ENCODE data around the gene CXCL8. TPM values are rescaled to one million over a fixed set of nuclear protein-coding genes. Genes with fewer than 3 reads are reported as not detected.

CXCL8 gene
- total and polyA plus RNA-seq, 2 of the 8 experiments (the other 6 are each of a cell fraction or from before 2014, with no cell fraction given), result not detected

DNA sequence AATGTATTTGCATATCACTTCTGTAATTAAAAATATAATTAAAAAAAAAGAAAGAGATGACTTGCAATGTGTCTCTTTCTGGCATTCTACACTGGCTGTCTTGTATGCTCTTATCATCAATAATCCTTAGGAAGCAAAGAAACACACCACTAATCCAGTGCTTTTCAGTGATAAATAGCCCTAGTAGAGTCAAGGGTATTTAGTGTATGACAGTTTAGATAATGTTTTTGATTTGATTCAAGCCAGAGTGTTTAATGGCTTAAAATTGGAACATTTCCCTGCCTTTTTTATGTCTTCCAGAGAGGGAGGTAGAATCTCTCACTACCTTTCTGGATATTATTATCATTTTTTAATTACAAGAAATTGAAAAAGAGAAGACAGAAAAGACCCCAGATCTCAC, 48.6 kb upstream of the CXCL8 start:
- Histone ChIP-seq H3K4me2 (ENCODE audit: insufficient read depth in 1 of 2, low read depth in 2 of 2, low read length in 2 of 2) (no peak overlapping the region), H4K8ac (ENCODE audit: extremely low read depth, insufficient read depth, low read length) (no peak overlapping the region), H3K4ac (replicated peaks; ENCODE audit: insufficient read length, low read depth, low read length) (no peak overlapping the region), H3K4me1 (replicated peaks in 1 of 4; ENCODE audit: control insufficient read depth in 3 of 4, insufficient read depth in 4 of 4, low read length in 3 of 4) (no peaks in the 10 kb centered on the region), H2BK20ac (ENCODE audit: low read length) (no peak overlapping the region), H2BK120ac (replicated peaks; ENCODE audit: low read depth, low read length) (no peak overlapping the region), H2AFZ (ENCODE audit: low read length) (no peak overlapping the region), H3K14ac (ENCODE audit: insufficient read length) (no peak overlapping the region), H2BK15ac (ENCODE audit: low read length) (no peak overlapping the region), H3K56ac (replicated peaks; ENCODE audit: insufficient read length, low read depth, low read length) (no peak overlapping the region), H4K5ac (ENCODE audit: insufficient read length, low read depth, low read length) (no peak overlapping the region), H3K23me2 (ENCODE audit: low read depth, low read length) (no peaks in the 10 kb centered on the region; the same call in 1 of the 2 replicates), H3K36me3 (ENCODE audit: control insufficient read depth in 2 of 4, insufficient read depth in 4 of 4, low read length in 3 of 4) (no peaks in the 10 kb centered on the region), H3K27me3 (replicated peaks in 1 of 4; ENCODE audit: control insufficient read depth in 3 of 4, extremely low read depth in 1 of 4, insufficient read depth in 3 of 4, low read length in 3 of 4) (peaks cover 0 to 1% (median 0%) of the 10 kb centered on the region in 4 experiments; a peak in 1 of 7 replicates), H2AK5ac (ENCODE audit: low read depth, low read length) (no peak overlapping the region), H3K9ac (replicated peaks in 1 of 4; ENCODE audit: extremely low read depth in 1 of 4, low read depth in 3 of 4, low read length in 3 of 4) (no peak overlapping the region), H3K4me3 (ENCODE audit: extremely low read depth in 1 of 4, insufficient read depth in 2 of 4, low read depth in 3 of 4, low read length in 4 of 4) (no peak overlapping the region), H2BK12ac (ENCODE audit: low read depth, low read length) (no peak overlapping the region), H3K23ac (ENCODE audit: insufficient read length) (no peak overlapping the region), H3K27ac (ENCODE audit: low read depth, low read length) (no peak overlapping the region), H3K18ac (ENCODE audit: extremely low read depth, low read length) (no peak overlapping the region), H3K79me1 (ENCODE audit: low read depth, low read length) (no peaks in the 10 kb centered on the region), H4K91ac (replicated peaks; ENCODE audit: insufficient read length, low read length) (no peak overlapping the region), H2BK5ac (ENCODE audit: low read depth, low read length) (no peak overlapping the region), H3K79me2 (ENCODE audit: control insufficient read depth in 1 of 2, insufficient read depth in 2 of 2, low read length in 2 of 2) (no peaks in the 10 kb centered on the region), H3K9me3 (ENCODE audit: insufficient read depth in 2 of 2, low read depth in 1 of 2, low read length in 1 of 2) (no peaks in the 10 kb centered on the region), H4K20me1 (replicated peaks in 1 of 2; ENCODE audit: control insufficient read depth in 1 of 2, insufficient read depth in 2 of 2, low read length in 2 of 2) (no peaks in the 10 kb centered on the region)
- POLR2A ChIA-PET (ENCODE audit: partially characterized antibody), result no interaction called here
- FAIRE-seq, result no peak
- TF ChIP-seq HDAC6 (IDR thresholded peaks at IDR 0.05; ENCODE audit: low read depth, low read length), result no peak
- TF ChIP-seq KDM4A (IDR thresholded peaks at IDR 0.05; ENCODE audit: low read depth, low read length, severe bottlenecking), result no peak
- TF ChIP-seq SP2 (IDR thresholded peaks at IDR 0.05; ENCODE audit: low read length), result no peak
- TF ChIP-seq CHD1 (IDR thresholded peaks at IDR 0.05; ENCODE audit: low read depth, low read length), result no peak
- no peak for TF ChIP-seq SRF (IDR thresholded peaks at IDR 0.05; ENCODE audit: low read depth, low read length)
- TF ChIP-seq BACH1 (IDR thresholded peaks at IDR 0.05; ENCODE audit: low read length), result no peak
- TF ChIP-seq PHF8 (conservative IDR thresholded peaks at IDR 0.05; ENCODE audit: low read depth, low read length), result no peak
- TF ChIP-seq GABPA (IDR thresholded peaks at IDR 0.05; ENCODE audit: borderline replicate concordance, insufficient read depth, low read length), result no peak
- no peak for TF ChIP-seq POLR2AphosphoS5 (IDR thresholded peaks at IDR 0.05; ENCODE audit: low read depth, low read length)
- DNase-seq (ENCODE audit: low read depth in 1 of 2, low spot score in 2 of 2), result no peak
- CTCF ChIA-PET (ENCODE audit: partially characterized antibody), result no interaction called here

All from H1 (cell line).